GM12801 (cell line): ENCODE results near the gene HOXB8.

Experiments used
- CTCF ChIP-seq: IDR thresholded peaks from one replicate; pipeline ENCODE4 v1.5.1; 2011; ENCODE audit warnings: control low read depth; ENCODE audit not compliant: insufficient read length; ENCODE audit errors: extremely low read depth

Gene HOXB8

GRCh38 chr17:48620461-48621139 lies 5.5 kb upstream of the HOXB8 start:
- no peak for TF ChIP-seq CTCF

- no peak for TF ChIP-seq CTCF
Measured at GRCh38 chr17:48619826-48620449, 4.8 kb upstream of the HOXB8 start.

- TF ChIP-seq CTCF, result no peak
Measured at GRCh38 chr17:48618256-48618896, 3.3 kb upstream of the HOXB8 start.

GRCh38 chr17:48617471-48618255 lies 2.6 kb upstream of the HOXB8 start:
- no peak for TF ChIP-seq CTCF

- no peak for TF ChIP-seq CTCF
Measured at GRCh38 chr17:48616717-48617470, 1.8 kb upstream of the HOXB8 start.

- TF ChIP-seq CTCF, result no peak
Measured at GRCh38 chr17:48615963-48616716, 1.0 kb upstream of the HOXB8 start.
